GM19463 (cell line): Measurements from ENCODE around the gene APOBEC3G.
"Not testable (repeated sequence)": the region's sequence is repeated elsewhere in the genome, so short reads cannot be mapped to it uniquely, and the experiment has no call there.

Experiments used
- ATAC-seq: cut with Tn5 transposase; IDR thresholded peaks from one replicate; pipeline ENCODE4 v1.9.1; 2021; ENCODE audit warnings: mild to moderate bottlenecking, moderate library complexity; ENCODE audit not compliant: unreplicated experiment

The APOBEC3G gene

GRCh38 chr22:39066442-39067276 is 10.4 kb upstream of the APOBEC3G start:
- not testable (repeated sequence) for ATAC-seq

- no peak for ATAC-seq
These were observed 8.9 kb upstream of the APOBEC3G start for GRCh38 chr22:39068033-39068785.

- ATAC-seq: no peak
These were observed 6.9 kb upstream of the APOBEC3G start for GRCh38 chr22:39070186-39070585.

GRCh38 chr22:39072581-39072981 is 4.5 kb upstream of the APOBEC3G start:
- not testable (repeated sequence) for ATAC-seq

GRCh38 chr22:39073981-39074380 is 3.1 kb upstream of the APOBEC3G start:
- no peak for ATAC-seq

GRCh38 chr22:39076155-39077025 is 685 bp upstream of the APOBEC3G start:
- ATAC-seq: not testable (repeated sequence)

- ATAC-seq: not testable (repeated sequence)
These were observed 837 bp downstream of the APOBEC3G start for GRCh38 chr22:39077912-39078311.

- no peak for ATAC-seq
These were observed 1.3 kb downstream of the APOBEC3G start for GRCh38 chr22:39078329-39078728.

GRCh38 chr22:39079054-39079637 is 2.1 kb downstream of the APOBEC3G start:
- not testable (repeated sequence) for ATAC-seq

- no peak for ATAC-seq
These were observed 3.1 kb downstream of the APOBEC3G start for GRCh38 chr22:39080052-39080762.

GRCh38 chr22:39081016-39081415 is 3.9 kb downstream of the APOBEC3G start:
- ATAC-seq: no peak

GRCh38 chr22:39081598-39081997 is 4.5 kb downstream of the APOBEC3G start:
- no peak for ATAC-seq

- ATAC-seq: no peak
These were observed 6.4 kb downstream of the APOBEC3G start for GRCh38 chr22:39083212-39084165.

- ATAC-seq: no peak
These were observed 7.6 kb downstream of the APOBEC3G start for GRCh38 chr22:39084666-39085065.

- no peak for ATAC-seq
These were observed 10.0 kb downstream of the APOBEC3G start for GRCh38 chr22:39087098-39087497.

- no peak for ATAC-seq
These were observed 11.0 kb downstream of the APOBEC3G start for GRCh38 chr22:39087881-39088684.

- ATAC-seq: no peak
These were observed 11.6 kb downstream of the APOBEC3G start for GRCh38 chr22:39088685-39089032.

GRCh38 chr22:39089928-39090327 is 12.9 kb downstream of the APOBEC3G start:
- ATAC-seq: no peak
